ENCODE results near the gene CYB5R2.

DNA sequence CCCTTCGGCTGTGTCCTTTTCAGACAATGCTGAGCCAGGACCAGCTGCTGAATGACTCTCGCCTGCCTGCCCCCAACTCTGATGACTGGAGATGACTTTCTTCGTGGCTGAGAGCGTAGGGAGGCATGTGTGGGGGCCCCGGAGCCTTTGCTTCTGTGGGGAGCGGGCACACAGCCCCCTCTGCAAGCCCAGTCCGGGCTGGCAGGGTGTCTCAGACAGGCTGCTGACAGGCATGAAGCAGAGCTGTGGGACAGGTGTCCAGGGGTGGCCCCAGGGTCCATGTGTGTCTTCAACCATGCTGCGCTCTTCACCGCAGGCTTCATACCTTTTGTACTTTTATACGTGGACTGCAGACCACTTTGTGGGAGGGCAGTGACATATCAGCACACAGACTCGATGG, 16.6 kb downstream of the CYB5R2 start:
- TF ChIP-seq, protein P1, sequence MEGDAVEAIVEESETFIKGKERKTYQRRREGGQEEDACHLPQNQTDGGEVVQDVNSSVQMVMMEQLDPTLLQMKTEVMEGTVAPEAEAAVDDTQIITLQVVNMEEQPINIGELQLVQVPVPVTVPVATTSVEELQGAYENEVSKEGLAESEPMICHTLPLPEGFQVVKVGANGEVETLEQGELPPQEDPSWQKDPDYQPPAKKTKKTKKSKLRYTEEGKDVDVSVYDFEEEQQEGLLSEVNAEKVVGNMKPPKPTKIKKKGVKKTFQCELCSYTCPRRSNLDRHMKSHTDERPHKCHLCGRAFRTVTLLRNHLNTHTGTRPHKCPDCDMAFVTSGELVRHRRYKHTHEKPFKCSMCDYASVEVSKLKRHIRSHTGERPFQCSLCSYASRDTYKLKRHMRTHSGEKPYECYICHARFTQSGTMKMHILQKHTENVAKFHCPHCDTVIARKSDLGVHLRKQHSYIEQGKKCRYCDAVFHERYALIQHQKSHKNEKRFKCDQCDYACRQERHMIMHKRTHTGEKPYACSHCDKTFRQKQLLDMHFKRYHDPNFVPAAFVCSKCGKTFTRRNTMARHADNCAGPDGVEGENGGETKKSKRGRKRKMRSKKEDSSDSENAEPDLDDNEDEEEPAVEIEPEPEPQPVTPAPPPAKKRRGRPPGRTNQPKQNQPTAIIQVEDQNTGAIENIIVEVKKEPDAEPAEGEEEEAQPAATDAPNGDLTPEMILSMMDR (IDR thresholded peaks at IDR 0.05) = no peak
- TF ChIP-seq POLR2A (IDR thresholded peaks at IDR 0.05) (no peak), POLR2AphosphoS5 (IDR thresholded peaks at IDR 0.05) (no peak)

All from transverse colon (tissue), 4 donors.